NCI-H1694 treated with DMSO at 0.1 percent for 48 hours (cell line): ENCODE results near the gene HDAC8.

Experiments
- DNase-seq: peaks from one replicate; lab custom pipeline; 2025; lab: John Stamatoyannopoulos, UW

HDAC8 gene

GRCh38 chrX:72316408-72317110, 256.1 kb downstream of the HDAC8 start:
- DNase-seq, result no peak

GRCh38 chrX:72314881-72315280, 257.8 kb downstream of the HDAC8 start:
- DNase-seq, result no peak

- DNase-seq, result no peak
These were observed 258.7 kb downstream of the HDAC8 start for GRCh38 chrX:72313707-72314641.

- DNase-seq, result no peak
These were observed 260.2 kb downstream of the HDAC8 start for GRCh38 chrX:72312311-72312940.

- peak; percentile 51 for DNase-seq
These were observed 263.2 kb downstream of the HDAC8 start for GRCh38 chrX:72309297-72310071.

GRCh38 chrX:72308566-72309296, 263.9 kb downstream of the HDAC8 start:
- DNase-seq, result peak; percentile 71

GRCh38 chrX:72308209-72308565, 264.5 kb downstream of the HDAC8 start:
- no peak for DNase-seq

- no peak for DNase-seq
These were observed 265.0 kb downstream of the HDAC8 start for GRCh38 chrX:72307646-72308051.

GRCh38 chrX:72306851-72307645, 265.6 kb downstream of the HDAC8 start:
- peak; percentile 57 for DNase-seq

- peak; percentile 16 for DNase-seq
These were observed 266.4 kb downstream of the HDAC8 start for GRCh38 chrX:72306085-72306801.

GRCh38 chrX:72305286-72306084, 267.2 kb downstream of the HDAC8 start, which contains the start of gene CITED1:
CITED1 (minus strand) TSS chrX:72305914; CDS start chrX:72302869, 3,045 bp downstream.
- no peak for DNase-seq

- no peak for DNase-seq
These were observed 267.8 kb downstream of the HDAC8 start for GRCh38 chrX:72304877-72305276.

GRCh38 chrX:72301781-72302180, 270.9 kb downstream of the HDAC8 start:
- no peak for DNase-seq

- DNase-seq, result no peak
These were observed 272.6 kb downstream of the HDAC8 start for GRCh38 chrX:72299891-72300630.

- DNase-seq, result no peak
These were observed 274.5 kb downstream of the HDAC8 start for GRCh38 chrX:72297953-72298730.

GRCh38 chrX:72296991-72297390, 275.7 kb downstream of the HDAC8 start:
- DNase-seq, result no peak

GRCh38 chrX:72295745-72296144, 276.9 kb downstream of the HDAC8 start:
- no peak for DNase-seq
